ENCODE measurements around the gene VPS33B. TPM values are rescaled to one million over a fixed set of nuclear protein-coding genes. Genes with fewer than 3 reads are reported as not detected.

The VPS33B gene
- total RNA-seq, 4 donors from 2014 or later: 6.7 to 12.6 (median 8.1) TPM

GRCh38 chr15:90994417-90995311, 27.7 kb downstream of the VPS33B start, which contains the start of gene PRC1:
TSS of gene PRC1 (minus strand) at chr15:90994535. CDS start at chr15:90994417, 118 bp downstream.
- no peaks in the 10 kb centered on the region for H3K36me3 ChIP-seq
- intact Hi-C loops (cut with DNase I; ENCODE audit: low total_unique reads): loop anchor here (2.0 kb wide), 1 partner anchor 38 kb away; no protein-coding TSS in a partner anchor
- TF ChIP-seq POLR2A (IDR thresholded peaks at IDR 0.05): peak; percentile 82 to 83
- TF ChIP-seq, protein P1, sequence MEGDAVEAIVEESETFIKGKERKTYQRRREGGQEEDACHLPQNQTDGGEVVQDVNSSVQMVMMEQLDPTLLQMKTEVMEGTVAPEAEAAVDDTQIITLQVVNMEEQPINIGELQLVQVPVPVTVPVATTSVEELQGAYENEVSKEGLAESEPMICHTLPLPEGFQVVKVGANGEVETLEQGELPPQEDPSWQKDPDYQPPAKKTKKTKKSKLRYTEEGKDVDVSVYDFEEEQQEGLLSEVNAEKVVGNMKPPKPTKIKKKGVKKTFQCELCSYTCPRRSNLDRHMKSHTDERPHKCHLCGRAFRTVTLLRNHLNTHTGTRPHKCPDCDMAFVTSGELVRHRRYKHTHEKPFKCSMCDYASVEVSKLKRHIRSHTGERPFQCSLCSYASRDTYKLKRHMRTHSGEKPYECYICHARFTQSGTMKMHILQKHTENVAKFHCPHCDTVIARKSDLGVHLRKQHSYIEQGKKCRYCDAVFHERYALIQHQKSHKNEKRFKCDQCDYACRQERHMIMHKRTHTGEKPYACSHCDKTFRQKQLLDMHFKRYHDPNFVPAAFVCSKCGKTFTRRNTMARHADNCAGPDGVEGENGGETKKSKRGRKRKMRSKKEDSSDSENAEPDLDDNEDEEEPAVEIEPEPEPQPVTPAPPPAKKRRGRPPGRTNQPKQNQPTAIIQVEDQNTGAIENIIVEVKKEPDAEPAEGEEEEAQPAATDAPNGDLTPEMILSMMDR (IDR thresholded peaks at IDR 0.05): peak in 1 of 4 experiments; percentile 4
- no peaks in the 10 kb centered on the region for H3K9me3 ChIP-seq
- peak within 1 kb of the TSS; percentile 91 to 94 for H3K27ac ChIP-seq
- DNase-seq: peak; percentile 98
- H3K4me3 ChIP-seq: peak within 1 kb of the TSS; percentile 76 to 92
- H3K4me1 ChIP-seq: no peaks in the 10 kb centered on the region
- no peaks in the 10 kb centered on the region for H3K27me3 ChIP-seq

DNA sequence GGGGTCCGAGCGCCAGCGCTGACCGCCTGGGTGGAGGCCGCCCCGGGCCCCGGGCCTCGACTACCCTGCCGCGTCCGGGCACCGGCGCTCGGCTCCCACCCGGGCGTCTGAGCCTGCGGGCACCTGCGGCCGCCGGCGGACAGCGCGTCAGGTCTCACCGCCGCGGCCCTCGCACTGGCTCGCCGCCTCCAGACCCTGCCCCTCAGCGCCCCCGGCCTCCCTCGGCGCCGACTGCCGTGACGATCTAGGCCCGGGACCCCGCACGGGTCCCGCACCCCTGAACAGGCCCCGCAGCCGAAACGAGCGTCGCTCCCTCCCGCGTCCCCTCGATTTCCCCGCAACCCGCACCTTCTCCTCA, 28.4 kb downstream of the VPS33B start:
- Histone ChIP-seq H3K4me3 (peak overlapping the region; percentile 76 to 92), H3K9me3 (no peaks in the 10 kb centered on the region), H3K36me3 (no peaks in the 10 kb centered on the region), H3K27me3 (no peaks in the 10 kb centered on the region), H3K27ac (peak overlapping the region; percentile 91 to 94), H3K4me1 (no peaks in the 10 kb centered on the region)
- intact Hi-C loops (cut with DNase I; ENCODE audit: low total_unique reads): loop anchor here (2.0 kb wide), 1 partner anchor 37 kb away; no protein-coding TSS in a partner anchor
- DNase-seq: no peak
- no peak for TF ChIP-seq POLR2A (IDR thresholded peaks at IDR 0.05)
- TF ChIP-seq, protein P1 (IDR thresholded peaks at IDR 0.05): no peak

DNA sequence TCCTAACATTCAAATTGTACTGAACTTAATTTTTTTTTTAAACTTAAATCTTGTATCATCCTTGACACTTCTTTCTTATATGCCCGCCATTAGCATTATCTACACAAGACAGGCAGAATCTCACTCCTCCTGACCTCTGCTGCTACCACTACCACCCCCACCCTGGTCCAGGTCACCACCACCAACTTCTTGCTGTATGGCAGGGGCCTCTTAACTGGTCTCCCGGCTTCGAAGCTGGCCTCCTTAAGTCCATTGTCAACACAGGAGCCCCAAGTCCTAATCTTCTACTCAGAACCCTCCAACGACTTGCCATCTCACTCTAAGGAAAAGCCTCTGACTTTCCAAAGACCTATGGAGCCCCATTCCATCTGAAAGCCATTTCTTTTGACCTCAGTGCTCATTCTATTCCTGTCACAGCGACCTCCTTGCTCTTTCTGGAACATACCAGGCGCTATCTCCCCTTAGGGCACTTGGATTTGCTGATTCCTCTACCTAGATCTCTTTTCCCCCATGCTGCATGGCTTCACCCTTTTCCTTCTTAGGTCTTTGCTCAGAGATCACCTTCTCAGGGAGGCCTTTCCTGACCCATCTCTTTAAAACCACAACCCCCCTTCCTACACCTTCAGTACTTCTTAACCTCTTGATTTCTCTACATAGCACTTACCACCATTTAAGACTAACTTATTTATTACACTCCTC, 30.7 kb downstream of the VPS33B start:
- TF ChIP-seq POLR2A (IDR thresholded peaks at IDR 0.05): no peak
- TF ChIP-seq, protein P1 (IDR thresholded peaks at IDR 0.05): no peak
- no peak overlapping the region for H3K4me3 ChIP-seq
- no peaks in the 10 kb centered on the region for H3K36me3 ChIP-seq
- no peak for DNase-seq
- no peaks in the 10 kb centered on the region for H3K9me3 ChIP-seq
- H3K27ac ChIP-seq: no peak overlapping the region
- intact Hi-C loops (cut with DNase I; ENCODE audit: low total_unique reads): no loop called here
- H3K27me3 ChIP-seq: no peaks in the 10 kb centered on the region
- no peaks in the 10 kb centered on the region for H3K4me1 ChIP-seq

- Histone ChIP-seq H3K9me3 (no peaks in the 10 kb centered on the region), H3K27ac (no peak overlapping the region), H3K36me3 (no peaks in the 10 kb centered on the region), H3K4me1 (no peaks in the 10 kb centered on the region), H3K4me3 (no peak overlapping the region), H3K27me3 (no peaks in the 10 kb centered on the region)
- TF ChIP-seq POLR2A (IDR thresholded peaks at IDR 0.05): no peak
- TF ChIP-seq, protein P1 (IDR thresholded peaks at IDR 0.05): no peak
- no peak for DNase-seq
- intact Hi-C loops (cut with DNase I; ENCODE audit: low total_unique reads): no loop called here
Observed at GRCh38 chr15:90990446-90990845, 31.9 kb downstream of the VPS33B start.

Measured in uterus (tissue), 4 donors.